ENCODE data around the gene RAB36.
A peak's percentile ranks its signal among the peaks of the same experiment; 100 is the strongest.

RAB36 gene

GRCh38 chr22:23163665-23164064, 18.4 kb downstream of the RAB36 start:
- DNase-seq = no peak

GRCh38 chr22:23164091-23164490, 18.8 kb downstream of the RAB36 start:
- no peak for DNase-seq

- DNase-seq = no peak
Measured at GRCh38 chr22:23166042-23166831, 21.0 kb downstream of the RAB36 start.

- DNase-seq = no peak
Measured at GRCh38 chr22:23166841-23167616, 21.8 kb downstream of the RAB36 start.

- no peak for DNase-seq
Measured at GRCh38 chr22:23168391-23169042, 23.2 kb downstream of the RAB36 start.

- no peak for DNase-seq
Measured at GRCh38 chr22:23169043-23169406, 23.7 kb downstream of the RAB36 start.

GRCh38 chr22:23175817-23176644, 30.8 kb downstream of the RAB36 start:
- DNase-seq = no peak

GRCh38 chr22:23176645-23177027, 31.4 kb downstream of the RAB36 start:
- no peak for DNase-seq

- no peak for DNase-seq
Measured at GRCh38 chr22:23177197-23177596, 31.9 kb downstream of the RAB36 start.

GRCh38 chr22:23178512-23179254, 33.4 kb downstream of the RAB36 start:
- DNase-seq = peak; percentile 57 to 60

- DNase-seq = no peak
Measured at GRCh38 chr22:23179381-23180299, 34.4 kb downstream of the RAB36 start.

GRCh38 chr22:23180301-23180892, 35.1 kb downstream of the RAB36 start, which contains the start of gene BCR:
TSS of gene BCR (plus strand) at chr22:23180509. CDS start at chr22:23180961, 452 bp downstream.
- DNase-seq = peak; percentile 58 to 69

GRCh38 chr22:23180893-23181720, 35.8 kb downstream of the RAB36 start:
- DNase-seq = peak in 1 of 2 donors; percentile 33

- DNase-seq = no peak
Measured at GRCh38 chr22:23181721-23182308, 36.5 kb downstream of the RAB36 start.

GRCh38 chr22:23182309-23183060, 37.2 kb downstream of the RAB36 start:
- DNase-seq = peak; percentile 50 to 54

- DNase-seq = no peak
Measured at GRCh38 chr22:23183061-23183698, 37.9 kb downstream of the RAB36 start.

- no peak for DNase-seq
Measured at GRCh38 chr22:23184100-23184763, 39.0 kb downstream of the RAB36 start.

Measured in CD4-positive, alpha-beta T cell treated with Interleukin-4 for 1 hour (primary cell).